ENCODE results near the gene RAB3IL1.

Gene RAB3IL1

GRCh38 chr11:61926235-61926634 lies 8.9 kb upstream of the RAB3IL1 start:
- FAIRE-seq = no peak
- TF ChIP-seq POLR2A (IDR thresholded peaks at IDR 0.05; ENCODE audit: low read depth, low read length) (no peak), TAF1 (IDR thresholded peaks at IDR 0.05; ENCODE audit: borderline replicate concordance, low read depth, low read length) (no peak), POLR2AphosphoS5 (IDR thresholded peaks at IDR 0.05; ENCODE audit: low read depth, low read length) (no peak)
- DNase-seq (ENCODE audit: insufficient read length) = no peak

GRCh38 chr11:61925736-61926135 lies 8.4 kb upstream of the RAB3IL1 start:
- FAIRE-seq = no peak
- no peak for TF ChIP-seq POLR2A (IDR thresholded peaks at IDR 0.05; ENCODE audit: low read depth, low read length)
- no peak for TF ChIP-seq POLR2AphosphoS5 (IDR thresholded peaks at IDR 0.05; ENCODE audit: low read depth, low read length)
- TF ChIP-seq TAF1 (IDR thresholded peaks at IDR 0.05; ENCODE audit: borderline replicate concordance, low read depth, low read length) = no peak
- no peak for DNase-seq (ENCODE audit: insufficient read length)

- FAIRE-seq (no peak), DNase-seq (ENCODE audit: insufficient read length) (no peak)
- TF ChIP-seq POLR2A (IDR thresholded peaks at IDR 0.05; ENCODE audit: low read depth, low read length) (no peak), POLR2AphosphoS5 (IDR thresholded peaks at IDR 0.05; ENCODE audit: low read depth, low read length) (no peak), TAF1 (IDR thresholded peaks at IDR 0.05; ENCODE audit: borderline replicate concordance, low read depth, low read length) (no peak)
Observed at GRCh38 chr11:61924064-61924455, 6.7 kb upstream of the RAB3IL1 start.

- TF ChIP-seq POLR2A (IDR thresholded peaks at IDR 0.05; ENCODE audit: low read depth, low read length) = no peak
- TF ChIP-seq TAF1 (IDR thresholded peaks at IDR 0.05; ENCODE audit: borderline replicate concordance, low read depth, low read length) = no peak
- no peak for TF ChIP-seq POLR2AphosphoS5 (IDR thresholded peaks at IDR 0.05; ENCODE audit: low read depth, low read length)
- no peak for FAIRE-seq
- DNase-seq (ENCODE audit: insufficient read length) = peak; percentile 5
Observed at GRCh38 chr11:61923166-61924063, 6.0 kb upstream of the RAB3IL1 start.

- DNase-seq (ENCODE audit: insufficient read length) (no peak), FAIRE-seq (no peak)
- TF ChIP-seq TAF1 (IDR thresholded peaks at IDR 0.05; ENCODE audit: borderline replicate concordance, low read depth, low read length) = no peak
- no peak for TF ChIP-seq POLR2AphosphoS5 (IDR thresholded peaks at IDR 0.05; ENCODE audit: low read depth, low read length)
- TF ChIP-seq POLR2A (IDR thresholded peaks at IDR 0.05; ENCODE audit: low read depth, low read length) = no peak
Observed at GRCh38 chr11:61922539-61922938, 5.2 kb upstream of the RAB3IL1 start.

GRCh38 chr11:61921446-61921845 lies 4.1 kb upstream of the RAB3IL1 start:
- FAIRE-seq (no peak), DNase-seq (ENCODE audit: insufficient read length) (no peak)
- no peak for TF ChIP-seq POLR2AphosphoS5 (IDR thresholded peaks at IDR 0.05; ENCODE audit: low read depth, low read length)
- TF ChIP-seq POLR2A (IDR thresholded peaks at IDR 0.05; ENCODE audit: low read depth, low read length) = no peak
- no peak for TF ChIP-seq TAF1 (IDR thresholded peaks at IDR 0.05; ENCODE audit: borderline replicate concordance, low read depth, low read length)

GRCh38 chr11:61919705-61920631 lies 2.6 kb upstream of the RAB3IL1 start:
- TF ChIP-seq POLR2A (IDR thresholded peaks at IDR 0.05; ENCODE audit: low read depth, low read length) = no peak

GRCh38 chr11:61918938-61919704 lies 1.8 kb upstream of the RAB3IL1 start:
- FAIRE-seq (no peak), DNase-seq (ENCODE audit: insufficient read length) (peak; percentile 15)
- TF ChIP-seq TAF1 (IDR thresholded peaks at IDR 0.05; ENCODE audit: borderline replicate concordance, low read depth, low read length) (no peak), POLR2A (IDR thresholded peaks at IDR 0.05; ENCODE audit: low read depth, low read length) (no peak), POLR2AphosphoS5 (IDR thresholded peaks at IDR 0.05; ENCODE audit: low read depth, low read length) (no peak)

More at GRCh38 chr11:61919705-61920631, 2.6 kb upstream of the RAB3IL1 start:
- FAIRE-seq = no peak
- peak; percentile 5 for DNase-seq (ENCODE audit: insufficient read length)

GRCh38 chr11:61918251-61918937 lies 1.0 kb upstream of the RAB3IL1 start:
- FAIRE-seq (no peak), DNase-seq (ENCODE audit: insufficient read length) (peak; percentile 16)
- TF ChIP-seq POLR2AphosphoS5 (IDR thresholded peaks at IDR 0.05; ENCODE audit: low read depth, low read length) = no peak
- TF ChIP-seq TAF1 (IDR thresholded peaks at IDR 0.05; ENCODE audit: borderline replicate concordance, low read depth, low read length) = no peak
- TF ChIP-seq POLR2A (IDR thresholded peaks at IDR 0.05; ENCODE audit: low read depth, low read length) = no peak

GRCh38 chr11:61916737-61917333 lies 531 bp downstream of the RAB3IL1 start:
- DNase-seq (ENCODE audit: insufficient read length) = no peak
- no peak for FAIRE-seq
- no peak for TF ChIP-seq POLR2A (IDR thresholded peaks at IDR 0.05; ENCODE audit: low read depth, low read length)
- no peak for TF ChIP-seq POLR2AphosphoS5 (IDR thresholded peaks at IDR 0.05; ENCODE audit: low read depth, low read length)
- no peak for TF ChIP-seq TAF1 (IDR thresholded peaks at IDR 0.05; ENCODE audit: borderline replicate concordance, low read depth, low read length)
